HEK293T (cell line): ENCODE measurements around the gene TMPRSS4.

Experiments
- CTCF ChIA-PET: fragments of 350-600 bp; formaldehyde crosslinking; extraction: SDS; loops from one replicate; lab custom pipeline; 2021; ENCODE audit warnings: antibody characterized with exemption, inconsistent platforms; lab: Yijun Ruan, JAX
- POLR2A ChIA-PET: fragments of 350-600 bp; formaldehyde crosslinking; extraction: SDS; loops from one replicate; lab custom pipeline; 2020; ENCODE audit warnings: antibody characterized with exemption, inconsistent platforms; lab: Yijun Ruan, JAX
- DNase-seq: peaks from one replicate; pipeline ENCODE4 v3.0.0; 2012; ENCODE audit warnings: mixed read lengths; ENCODE audit errors: extremely low spot score
- ARNT ChIP-seq: fragments of 450-650 bp; IDR thresholded peaks from 2 replicates; pipeline ENCODE4 v1.6.1; 2017; ENCODE audit warnings: mild to moderate bottlenecking
- BHLHE40 ChIP-seq: fragments of 450-650 bp; IDR thresholded peaks from 2 replicates; pipeline ENCODE4 v1.6.1; 2016; ENCODE audit warnings: mild to moderate bottlenecking, moderate library complexity, borderline replicate concordance
- CTBP1 ChIP-seq: fragments of 450-650 bp; IDR thresholded peaks from 2 replicates; pipeline ENCODE4 v1.6.1; 2016; ENCODE audit warnings: borderline replicate concordance
- ELF4 ChIP-seq: fragments of 450-650 bp; IDR thresholded peaks from 2 replicates; pipeline ENCODE4 v1.6.1; 2017; ENCODE audit warnings: antibody characterized with exemption
- FOXA1 ChIP-seq: fragments of 450-650 bp; IDR thresholded peaks from 2 replicates; pipeline ENCODE4 v1.6.1; 2016; ENCODE audit warnings: mild to moderate bottlenecking
- FOXK2 ChIP-seq: fragments of 450-650 bp; IDR thresholded peaks from 2 replicates; pipeline ENCODE4 v1.6.1; 2016; ENCODE audit warnings: mild to moderate bottlenecking
- FOXM1 ChIP-seq: fragments of 450-650 bp; IDR thresholded peaks from 2 replicates; pipeline ENCODE4 v1.6.1; 2017; ENCODE audit warnings: mild to moderate bottlenecking, borderline replicate concordance
- HDGF ChIP-seq: fragments of 450-650 bp; IDR thresholded peaks from 2 replicates; pipeline ENCODE4 v1.6.1; 2017; ENCODE audit warnings: antibody characterized with exemption, borderline replicate concordance
- L3MBTL2 ChIP-seq: fragments of 450-650 bp; conservative IDR thresholded peaks from 2 replicates; pipeline ENCODE4 v1.6.1; 2016; ENCODE audit warnings: mild to moderate bottlenecking
- LEF1 ChIP-seq: fragments of 450-650 bp; IDR thresholded peaks from 2 replicates; pipeline ENCODE4 v1.6.1; 2017; ENCODE audit warnings: mild to moderate bottlenecking, borderline replicate concordance
- NFRKB ChIP-seq: fragments of 450-650 bp; IDR thresholded peaks from 2 replicates; pipeline ENCODE4 v1.6.1; 2016; ENCODE audit warnings: mild to moderate bottlenecking, moderate library complexity
- SP1 ChIP-seq: fragments of 450-650 bp; IDR thresholded peaks from 2 replicates; pipeline ENCODE4 v1.6.1; 2017
- SUZ12 ChIP-seq: fragments of 450-650 bp; IDR thresholded peaks from 2 replicates; pipeline ENCODE4 v1.6.1; 2016; ENCODE audit warnings: mild to moderate bottlenecking
- TARDBP ChIP-seq: fragments of 450-650 bp; IDR thresholded peaks from 2 replicates; pipeline ENCODE4 v1.6.1; 2016
- ZNF384 ChIP-seq: fragments of 450-650 bp; IDR thresholded peaks from 2 replicates; pipeline ENCODE4 v1.6.1; 2016
- TF ChIP-seq, protein P1 (sequence below): fragments of 450-650 bp; IDR thresholded peaks from 2 replicates; pipeline ENCODE4 v1.6.1; 2016

Gene TMPRSS4

DNA sequence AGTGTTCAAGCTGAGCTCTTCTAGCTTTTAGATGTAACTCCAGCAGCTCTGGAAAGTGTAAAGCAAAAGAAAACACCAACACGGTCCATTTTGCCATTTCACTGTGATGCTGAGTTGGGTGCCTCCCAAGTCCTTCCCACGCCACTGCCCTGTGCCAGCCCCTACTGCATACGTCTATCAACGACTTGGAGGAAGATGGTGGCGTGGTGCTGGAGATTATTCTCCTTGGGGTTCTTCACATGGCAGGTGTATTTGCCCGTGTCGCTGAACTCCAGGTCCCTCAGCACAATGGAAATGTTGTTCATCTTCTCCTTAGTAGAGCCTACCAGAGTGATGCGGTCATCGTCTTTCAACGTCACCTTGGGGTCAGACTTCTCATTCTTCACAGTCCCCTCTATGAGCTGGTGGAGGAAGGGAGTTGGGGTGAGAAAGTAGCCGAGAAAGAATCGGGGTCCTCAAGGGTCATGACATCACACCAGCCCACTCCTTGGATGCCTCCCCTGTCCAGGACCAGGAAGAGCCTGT is 66.8 kb downstream of the TMPRSS4 start:
- ChIA-PET POLR2A (no interaction called here), CTCF (interaction anchor here (4.6 kb wide), 1 partner anchor 27 kb away, joined by 28 read pairs; no protein-coding TSS in a partner anchor)
- TF ChIP-seq, protein P1, sequence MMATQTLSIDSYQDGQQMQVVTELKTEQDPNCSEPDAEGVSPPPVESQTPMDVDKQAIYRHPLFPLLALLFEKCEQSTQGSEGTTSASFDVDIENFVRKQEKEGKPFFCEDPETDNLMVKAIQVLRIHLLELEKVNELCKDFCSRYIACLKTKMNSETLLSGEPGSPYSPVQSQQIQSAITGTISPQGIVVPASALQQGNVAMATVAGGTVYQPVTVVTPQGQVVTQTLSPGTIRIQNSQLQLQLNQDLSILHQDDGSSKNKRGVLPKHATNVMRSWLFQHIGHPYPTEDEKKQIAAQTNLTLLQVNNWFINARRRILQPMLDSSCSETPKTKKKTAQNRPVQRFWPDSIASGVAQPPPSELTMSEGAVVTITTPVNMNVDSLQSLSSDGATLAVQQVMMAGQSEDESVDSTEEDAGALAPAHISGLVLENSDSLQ: no peak
- TF ChIP-seq CTBP1 (no peak), NFRKB (no peak), ARNT (no peak), L3MBTL2 (no peak), TARDBP (no peak), ELF4 (no peak), FOXM1 (no peak), LEF1 (no peak), BHLHE40 (no peak), HDGF (no peak), SUZ12 (no peak), SP1 (no peak)
- DNase-seq: no peak

DNA sequence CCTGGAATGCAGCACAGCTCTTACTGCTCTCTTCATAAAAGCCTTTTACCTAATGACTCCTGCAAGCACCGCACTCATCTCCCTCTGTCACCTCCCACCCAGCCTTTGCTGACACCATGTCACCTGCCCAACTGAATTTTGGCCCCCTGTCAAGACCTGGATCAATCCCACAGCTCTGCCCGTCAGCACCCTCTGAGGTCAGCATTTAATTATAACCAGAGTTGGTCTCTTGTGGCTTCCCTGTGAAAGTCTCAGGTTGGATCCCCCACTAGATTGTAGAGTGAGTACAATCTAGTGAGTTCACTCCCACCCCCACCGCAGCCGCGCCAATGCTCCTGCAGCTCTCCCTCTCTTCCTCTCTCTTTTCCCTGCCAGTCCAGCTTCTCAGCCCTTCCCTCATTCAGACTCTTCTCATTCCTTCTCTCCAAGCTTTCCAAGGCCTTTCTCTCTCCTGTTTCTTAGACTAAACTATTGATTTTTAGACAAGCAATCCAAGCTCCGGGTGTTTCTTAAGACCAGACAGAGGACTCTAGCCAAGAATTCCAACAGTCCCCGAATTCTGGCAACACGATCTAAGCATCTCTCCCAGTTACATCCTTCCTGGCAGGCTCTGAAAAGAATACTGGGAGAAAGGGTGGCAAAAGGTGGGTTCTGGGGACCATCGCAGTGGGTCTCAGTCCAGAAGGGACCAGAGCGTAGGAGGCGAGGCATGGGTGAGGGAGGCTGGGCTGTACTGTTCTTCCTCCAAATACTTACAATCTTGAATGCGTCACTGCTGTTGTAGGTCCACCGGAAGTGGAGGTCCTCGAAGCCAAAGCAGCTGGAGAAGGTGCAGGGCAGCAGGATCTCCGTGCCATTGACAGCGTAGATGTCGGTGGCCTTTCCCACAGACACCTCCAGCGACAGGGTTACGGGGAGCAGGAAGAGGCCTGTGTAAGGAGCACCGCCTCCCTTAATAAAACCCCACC is 67.7 kb downstream of the TMPRSS4 start:
- DNase-seq: no peak
- TF ChIP-seq NFRKB (no peak), ZNF384 (no peak), SP1 (no peak), ARNT (no peak), BHLHE40 (no peak), ELF4 (no peak), HDGF (no peak), FOXM1 (no peak), SUZ12 (no peak), TARDBP (no peak), LEF1 (no peak), L3MBTL2 (no peak), FOXK2 (no peak), CTBP1 (no peak), FOXA1 (no peak)
- TF ChIP-seq, protein P1: no peak
- CTCF ChIA-PET: interaction anchor here (0.6 to 4.6 kb wide), 4 partner anchors 12 to 54 kb away, joined by 3 to 28 read pairs (median 3); partner anchors contain the start of gene SCN2B
- POLR2A ChIA-PET: no interaction called here

DNA sequence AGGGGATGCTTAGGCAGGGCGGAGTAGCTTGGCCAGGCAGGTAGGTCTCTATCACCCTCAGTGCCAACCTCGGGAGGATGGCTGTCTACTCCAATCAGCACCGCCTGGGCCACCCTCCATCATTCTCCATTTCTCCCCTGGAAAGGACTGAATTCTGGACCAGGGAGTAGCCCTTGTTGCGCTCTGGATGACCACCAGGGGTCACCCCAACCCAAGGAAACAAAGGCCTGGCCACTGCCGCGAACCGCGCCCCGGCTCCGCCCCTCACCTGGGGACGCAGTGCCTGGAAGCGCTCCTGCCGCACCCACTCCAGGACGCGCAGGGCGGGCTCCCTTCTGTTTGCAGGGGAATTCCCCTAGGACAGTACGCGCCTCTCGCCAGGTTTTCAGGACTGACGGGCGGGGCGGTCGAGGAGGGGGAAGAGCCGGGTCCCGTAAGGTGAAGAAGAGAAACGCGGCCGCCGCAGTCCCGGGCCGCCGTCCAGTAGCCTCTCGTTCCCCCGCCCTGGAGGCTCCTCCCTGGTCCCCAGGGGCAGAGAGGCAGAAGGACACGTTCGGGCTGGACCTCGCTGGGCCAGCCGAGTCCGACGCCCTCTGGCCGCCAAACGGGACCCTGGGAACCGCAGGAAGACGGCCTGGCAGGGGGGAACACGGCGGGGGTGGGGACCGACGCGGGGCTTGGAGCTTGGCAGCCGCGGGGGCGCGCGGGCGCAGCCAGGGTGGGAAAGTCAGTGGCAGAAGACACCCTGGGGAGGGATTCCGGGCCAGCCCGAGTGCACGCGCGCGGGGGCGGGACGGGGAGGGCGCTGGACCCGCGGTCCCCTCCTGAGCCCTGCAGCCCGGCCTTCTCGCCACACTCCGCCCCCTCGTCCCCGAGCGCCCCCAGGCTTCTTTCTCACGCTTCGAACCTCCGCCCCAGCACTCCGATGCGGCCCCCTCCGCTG is 68.7 kb downstream of the TMPRSS4 start:
- ChIA-PET POLR2A (no interaction called here), CTCF (interaction anchor here (0.6 to 4.6 kb wide), 3 partner anchors 11 to 53 kb away, joined by 3 to 28 read pairs (median 3); no protein-coding TSS in a partner anchor)
- TF ChIP-seq CTBP1 (peak; percentile 41; the same call in 1 of the 2 replicates), FOXA1 (no peak), ARNT (no peak)
- DNase-seq: peak; percentile 95

DNA sequence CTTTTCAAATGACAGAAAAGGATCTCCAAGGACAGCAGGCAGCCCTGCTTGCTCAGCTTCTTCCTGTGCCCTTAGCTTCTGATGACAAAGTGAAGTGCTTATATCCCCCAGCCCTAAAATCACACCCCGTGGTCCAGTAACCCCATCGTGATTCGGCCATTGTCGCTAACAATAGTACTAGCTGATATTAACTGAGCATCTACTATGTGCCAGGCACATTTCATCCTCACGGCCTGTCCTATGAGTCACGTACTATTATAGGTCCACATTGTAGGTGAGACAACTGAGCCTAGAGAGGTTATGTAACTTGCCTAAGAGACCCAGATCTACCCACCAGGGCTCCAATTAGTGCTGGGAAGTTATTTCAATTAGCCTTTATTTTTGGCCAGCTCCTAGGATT is 69.7 kb downstream of the TMPRSS4 start:
- ChIA-PET CTCF (interaction anchor here (4.6 kb wide), 1 partner anchor 25 kb away, joined by 28 read pairs; no protein-coding TSS in a partner anchor), POLR2A (no interaction called here)
- TF ChIP-seq, protein P1: no peak
- TF ChIP-seq L3MBTL2: no peak
- no peak for TF ChIP-seq CTBP1
- TF ChIP-seq SP1: no peak
- no peak for TF ChIP-seq BHLHE40
- no peak for TF ChIP-seq NFRKB
- TF ChIP-seq ELF4: no peak
- no peak for TF ChIP-seq HDGF
- TF ChIP-seq ZNF384: no peak
- no peak for TF ChIP-seq FOXM1
- TF ChIP-seq ARNT: no peak
- no peak for TF ChIP-seq LEF1
- no peak for TF ChIP-seq FOXA1
- no peak for TF ChIP-seq SUZ12
- no peak for TF ChIP-seq FOXK2
- no peak for TF ChIP-seq TARDBP
- DNase-seq: no peak

DNA sequence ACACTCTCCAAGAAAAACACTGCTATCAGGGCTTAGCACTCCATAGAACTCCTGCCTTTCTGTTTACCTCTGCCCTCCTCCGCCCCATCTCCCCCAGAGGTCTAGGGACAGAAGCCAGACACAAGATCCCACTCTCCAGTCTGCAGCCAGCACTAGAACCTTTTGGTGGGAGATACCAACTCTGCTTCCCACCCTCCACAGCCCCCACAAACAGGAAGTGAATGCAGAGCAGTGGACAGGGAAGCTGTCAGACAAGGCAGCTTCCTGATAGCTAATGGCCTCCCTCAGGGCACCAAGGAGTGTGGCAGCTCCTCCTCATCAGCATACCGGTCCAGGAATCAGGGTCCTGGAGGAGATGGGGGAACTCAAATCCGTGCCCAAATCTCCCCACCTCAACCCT is 70.6 kb downstream of the TMPRSS4 start:
- no peak for DNase-seq
- ChIA-PET POLR2A (no interaction called here), CTCF (interaction anchor here (0.8 to 1.4 kb wide), 2 partner anchors 23 to 97 kb away, joined by 3 to 9 read pairs; no protein-coding TSS in a partner anchor)
- no peak for TF ChIP-seq CTBP1
- TF ChIP-seq, protein P1: no peak
- no peak for TF ChIP-seq FOXK2
- TF ChIP-seq ZNF384: no peak
- TF ChIP-seq LEF1: no peak
- no peak for TF ChIP-seq ARNT
- TF ChIP-seq FOXM1: no peak
- no peak for TF ChIP-seq FOXA1
